GM19238 (cell line): Measurements from ENCODE around the gene MAFG.
A peak's percentile ranks its signal among the peaks of the same experiment; 100 is the strongest.

Experiments used
- DNase-seq: peaks from one replicate; pipeline ENCODE4 v3.0.0; 2011; ENCODE audit warnings: low spot score; ENCODE audit not compliant: insufficient read length

The MAFG gene

DNA sequence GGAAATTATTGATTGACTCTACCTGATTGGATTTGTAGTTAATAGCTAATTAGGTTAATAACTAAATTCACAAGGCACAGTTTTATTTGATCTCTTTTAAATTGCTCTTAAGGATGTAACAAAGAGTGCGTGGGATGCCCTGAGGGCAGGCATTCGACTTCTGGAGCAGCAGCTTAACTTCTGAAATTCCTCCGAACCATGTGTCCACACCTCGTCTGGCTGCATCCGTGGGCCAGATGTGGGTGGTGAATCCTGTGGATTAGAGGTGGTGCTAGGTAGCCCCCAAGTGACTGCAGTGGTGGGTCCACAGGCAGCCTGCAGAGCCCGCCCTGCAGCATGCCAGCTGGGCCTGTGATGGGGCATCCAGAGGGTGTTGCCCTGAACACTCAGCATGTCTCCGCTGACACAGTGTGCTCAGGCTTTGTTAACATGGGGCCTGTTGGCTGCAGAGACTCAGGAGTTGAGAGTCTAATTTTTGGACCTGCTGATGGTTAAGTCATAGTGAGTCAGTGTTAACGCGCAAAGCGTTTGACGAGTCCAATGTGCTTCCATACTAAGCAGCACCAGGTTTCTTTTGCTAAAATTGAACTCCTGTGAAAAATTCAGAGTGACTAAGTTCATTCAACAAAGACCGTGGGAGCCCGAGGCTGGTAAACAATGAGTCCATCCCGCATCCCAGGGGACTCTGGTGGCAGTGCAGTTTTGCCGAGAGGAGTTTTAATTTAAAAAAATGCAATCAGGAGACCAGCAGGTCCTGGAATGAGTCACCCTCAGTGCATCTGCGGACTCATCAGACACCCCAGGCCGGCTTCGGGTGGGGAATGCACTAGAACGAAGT is 29.3 kb downstream of the MAFG start:
- DNase-seq = no peak

DNA sequence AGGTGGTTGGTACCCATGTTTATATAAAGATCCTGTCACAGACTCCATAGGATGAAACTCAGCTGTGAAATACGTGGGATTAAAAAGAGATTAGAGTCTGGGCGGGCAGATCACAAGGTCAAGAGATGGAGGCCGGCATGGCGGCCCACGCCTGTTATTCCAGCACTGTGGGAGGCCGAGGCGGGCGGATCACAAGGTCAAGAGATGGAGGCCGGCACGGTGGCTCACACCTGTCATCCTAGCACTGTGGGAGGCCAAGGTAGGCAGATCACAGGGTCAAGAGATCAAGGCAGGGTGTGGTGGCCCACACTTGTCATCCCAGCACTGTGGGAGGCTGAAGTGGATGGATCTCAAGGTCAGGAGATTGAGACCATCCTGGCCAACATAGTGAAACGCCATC is 32.1 kb downstream of the MAFG start:
- DNase-seq = no peak

DNA sequence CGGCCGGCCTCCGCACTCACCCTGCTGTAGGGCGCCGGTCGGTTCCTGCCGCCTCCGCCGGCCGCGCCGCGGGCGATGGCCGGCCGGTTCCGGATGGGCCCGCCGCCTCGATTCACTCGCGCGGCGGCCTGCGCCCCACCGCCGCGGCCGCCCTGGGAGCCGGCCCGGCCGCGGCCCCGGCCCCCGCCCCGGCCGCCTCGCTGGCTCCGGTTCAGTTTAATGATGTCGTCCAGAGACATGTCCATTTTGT is 36.3 kb downstream of the MAFG start:
- no peak for DNase-seq

DNA sequence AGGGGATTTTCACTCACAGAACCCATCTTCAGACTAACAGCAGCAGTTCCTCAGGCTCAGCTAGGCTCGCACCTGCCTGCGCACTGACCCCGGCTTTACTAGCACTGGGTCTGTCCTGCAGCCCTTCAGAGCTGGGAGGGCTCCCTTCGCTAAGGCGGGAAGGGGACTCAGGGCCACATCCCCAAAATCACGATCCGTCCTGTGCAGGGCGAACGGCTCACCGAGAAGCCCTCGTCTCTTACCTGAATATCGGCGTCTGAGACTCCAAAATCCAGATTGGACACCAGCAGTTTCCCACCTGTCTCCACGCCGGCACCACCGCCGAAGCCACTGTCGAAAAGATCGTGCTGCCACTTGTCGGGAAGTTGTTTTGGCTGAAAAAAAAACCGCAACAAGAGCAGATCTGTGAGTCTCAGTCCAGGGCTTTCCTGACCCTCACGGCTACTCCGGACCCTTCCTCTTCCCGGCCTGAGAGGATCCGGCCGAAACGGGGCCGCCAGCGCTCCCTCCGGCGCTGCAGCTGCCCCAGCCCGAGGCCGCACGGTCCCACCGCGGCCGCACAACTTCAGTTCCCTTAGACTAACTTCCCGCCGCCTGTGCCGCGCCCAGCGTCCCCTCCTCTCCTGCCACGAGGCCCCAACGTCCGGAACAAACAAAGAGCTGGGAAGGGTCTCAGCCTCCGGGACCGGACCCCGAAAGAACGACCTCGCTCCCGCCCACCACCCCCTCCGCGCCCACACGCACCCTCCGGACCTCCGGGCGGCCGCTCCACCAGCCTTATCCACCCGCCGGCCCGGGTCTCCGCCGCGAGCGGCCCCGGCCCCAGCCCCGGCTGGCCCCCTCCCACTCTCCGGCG is 36.9 kb downstream of the MAFG start:
- DNase-seq = no peak

DNA sequence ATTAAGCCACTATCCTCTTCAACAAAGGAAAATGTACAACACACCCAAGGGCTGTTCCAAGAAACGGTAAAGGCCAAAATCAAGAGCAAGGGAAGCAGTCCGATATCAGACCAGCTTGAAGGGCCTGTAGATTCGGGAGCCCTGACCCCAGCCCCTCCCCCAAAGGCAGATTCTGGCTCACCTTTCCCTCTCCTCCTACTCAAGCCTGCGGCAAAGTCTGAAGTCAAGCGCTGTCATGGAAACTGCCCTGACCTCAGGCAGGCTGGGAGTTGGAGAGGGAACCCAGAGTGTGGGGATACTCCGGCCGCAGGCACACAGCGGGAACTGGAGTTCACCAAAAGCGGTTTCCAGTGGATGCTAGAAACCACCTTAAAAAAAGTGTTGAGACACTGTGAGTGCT is 37.9 kb downstream of the MAFG start:
- DNase-seq = no peak

DNA sequence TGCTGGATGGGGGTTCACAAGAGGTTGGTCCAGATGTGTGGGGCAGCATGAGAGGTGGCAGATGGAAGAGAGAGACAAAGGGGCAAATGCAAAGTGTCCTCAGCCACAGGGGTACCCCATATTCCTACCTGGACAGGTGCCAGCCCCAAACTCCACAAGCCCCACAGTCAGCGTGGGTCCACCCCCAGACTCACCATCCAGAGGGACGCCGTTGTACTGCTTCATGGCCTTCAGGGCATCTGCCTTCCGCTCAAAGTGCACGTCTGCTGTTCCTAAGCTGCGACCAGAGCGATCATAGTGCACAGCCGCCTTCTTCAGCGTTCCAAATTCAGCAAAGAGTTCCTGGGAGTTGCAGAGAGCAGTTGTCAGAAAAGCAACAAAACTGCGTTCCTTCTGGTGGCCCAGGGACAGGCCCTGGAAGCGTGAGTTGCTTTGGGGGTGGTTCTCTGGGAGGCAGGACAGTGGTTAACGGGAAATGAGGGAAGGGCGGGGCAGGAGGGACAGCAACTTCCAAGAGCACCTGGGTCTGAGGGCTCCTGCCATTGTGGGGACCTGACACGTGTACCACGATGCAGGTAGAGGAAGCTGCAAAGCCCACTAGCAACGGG is 38.4 kb downstream of the MAFG start:
- DNase-seq = no peak

DNA sequence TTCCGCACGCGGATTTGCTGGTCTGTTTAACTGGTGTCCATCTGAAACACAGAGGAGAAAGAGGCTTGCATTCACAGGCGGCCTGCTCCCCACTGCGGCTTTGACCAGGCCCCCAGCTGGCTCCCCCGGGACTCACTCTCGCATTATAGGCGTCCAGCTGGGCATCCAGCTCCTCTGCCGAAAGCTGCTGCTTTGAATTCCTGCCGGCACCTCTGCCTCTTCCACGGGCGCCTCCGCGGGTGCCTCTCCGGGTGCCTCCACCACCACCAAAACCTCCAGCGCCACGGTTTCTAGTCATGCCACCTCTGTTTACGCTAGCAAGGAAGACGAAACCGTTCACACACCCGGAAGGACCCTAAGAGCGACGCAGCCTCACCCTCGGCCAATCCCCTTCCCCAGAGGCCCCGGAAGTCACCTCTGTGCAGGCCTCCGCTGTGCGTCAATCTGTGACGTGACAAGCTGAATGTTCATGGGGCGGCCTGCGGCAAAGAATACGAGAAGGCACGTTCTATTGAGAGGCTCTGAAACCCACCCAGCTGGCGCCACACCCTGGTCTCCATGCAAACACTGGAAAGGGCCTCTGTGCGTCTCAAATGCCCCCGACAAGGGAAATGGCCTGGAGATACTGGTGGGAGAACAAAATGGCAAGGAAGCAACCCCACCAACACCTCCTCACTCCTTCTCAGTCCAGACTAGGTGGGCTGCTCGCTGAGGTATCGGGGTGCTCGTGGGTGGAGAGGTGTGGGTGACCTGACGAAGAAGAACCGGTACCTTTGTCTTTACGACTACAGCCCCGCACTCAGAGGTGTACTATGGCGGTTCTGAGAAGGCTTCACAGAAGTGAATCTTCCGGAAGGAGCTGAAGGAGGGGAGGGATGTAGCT is 39.2 kb downstream of the MAFG start:
- no peak for DNase-seq

DNA sequence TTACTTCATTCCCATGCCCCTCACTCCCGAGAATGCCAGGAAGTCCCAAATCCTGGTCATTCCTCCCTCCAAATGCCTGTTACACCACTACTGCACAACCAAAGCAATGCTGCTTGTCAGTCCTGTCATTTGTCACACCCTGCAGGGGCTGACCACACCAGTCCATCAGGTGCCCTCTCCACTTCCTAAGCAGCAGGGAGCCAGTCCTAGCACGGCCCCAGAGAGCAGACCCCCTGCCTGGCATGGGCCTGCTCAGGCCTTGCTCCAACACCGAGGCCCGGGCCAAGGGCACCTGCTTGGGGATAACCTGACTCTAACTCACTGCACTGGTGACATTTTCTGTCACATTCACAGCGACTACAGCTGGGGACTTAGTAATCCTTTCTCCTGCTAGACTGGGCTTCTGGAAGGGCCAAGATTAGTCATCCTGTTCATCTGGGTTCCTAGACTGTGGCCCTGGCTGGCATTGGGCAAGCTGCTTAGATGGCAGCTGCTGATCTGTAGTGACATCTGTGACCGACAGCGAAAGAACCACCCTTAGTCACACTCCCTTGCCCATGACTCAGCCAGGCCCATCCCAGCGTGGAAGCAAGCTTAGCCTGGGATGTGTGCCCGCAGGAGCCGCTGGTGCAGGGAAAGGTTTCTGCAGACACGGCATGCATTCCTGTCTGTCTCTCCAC is 41.5 kb downstream of the MAFG start:
- DNase-seq = no peak

DNA sequence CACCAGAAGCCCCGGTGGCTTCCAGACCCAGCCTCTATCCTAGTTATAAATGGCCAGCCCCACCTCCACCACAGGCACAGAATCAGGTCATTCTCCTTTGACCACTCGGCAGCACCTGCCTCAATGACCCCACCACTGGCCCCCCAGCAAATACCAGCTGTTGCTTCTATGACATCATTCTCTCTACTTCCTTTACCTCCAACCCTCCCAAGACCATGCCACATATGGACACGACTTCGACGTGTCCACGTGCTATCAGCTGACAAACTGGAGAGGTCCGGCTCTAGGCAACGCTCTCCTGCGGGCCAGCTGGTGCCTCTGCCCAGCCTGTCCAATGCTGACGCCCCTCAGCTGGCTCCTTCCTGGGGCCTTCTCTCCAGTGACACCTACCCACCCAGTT is 42.1 kb downstream of the MAFG start:
- DNase-seq = no peak

DNA sequence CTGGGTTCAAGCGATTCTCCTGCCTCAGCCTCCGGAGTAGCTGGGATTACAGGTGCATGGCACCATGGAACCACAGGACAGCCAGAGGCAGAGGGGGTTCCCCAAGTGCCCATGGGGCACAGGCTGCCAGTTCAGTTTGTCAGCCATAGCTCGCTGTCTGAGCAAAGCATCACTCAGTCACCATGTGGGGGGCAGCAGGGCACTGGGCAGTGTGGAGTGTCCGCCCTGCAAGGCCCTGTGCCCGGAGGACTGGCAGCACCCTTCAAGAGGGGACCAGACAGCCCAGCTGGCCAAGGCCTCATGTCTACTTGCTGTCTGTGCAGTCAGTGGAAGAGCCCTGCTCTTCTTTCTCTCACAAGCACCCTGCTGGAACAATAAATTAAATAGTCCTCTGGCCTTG is 42.6 kb downstream of the MAFG start:
- no peak for DNase-seq

DNA sequence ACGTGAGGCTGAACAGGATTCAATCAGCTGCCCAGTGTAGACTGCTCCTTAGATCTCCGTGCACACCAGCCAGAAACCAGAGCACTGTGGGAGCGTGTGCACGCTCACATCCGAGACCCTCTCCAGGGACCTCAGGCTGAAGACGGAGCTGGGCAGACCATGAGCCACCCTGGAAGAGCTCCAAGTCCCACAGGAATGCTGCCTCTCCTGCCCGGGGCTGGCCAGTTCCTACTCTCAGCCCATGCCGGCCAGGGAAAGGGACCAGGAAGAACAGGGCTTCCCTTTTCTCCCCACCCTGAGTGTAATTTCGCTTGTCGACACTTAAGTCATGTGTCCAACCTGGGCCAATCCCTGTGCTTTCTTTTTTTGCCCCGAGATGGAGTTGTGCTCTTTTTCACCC is 43.0 kb downstream of the MAFG start:
- DNase-seq = no peak

DNA sequence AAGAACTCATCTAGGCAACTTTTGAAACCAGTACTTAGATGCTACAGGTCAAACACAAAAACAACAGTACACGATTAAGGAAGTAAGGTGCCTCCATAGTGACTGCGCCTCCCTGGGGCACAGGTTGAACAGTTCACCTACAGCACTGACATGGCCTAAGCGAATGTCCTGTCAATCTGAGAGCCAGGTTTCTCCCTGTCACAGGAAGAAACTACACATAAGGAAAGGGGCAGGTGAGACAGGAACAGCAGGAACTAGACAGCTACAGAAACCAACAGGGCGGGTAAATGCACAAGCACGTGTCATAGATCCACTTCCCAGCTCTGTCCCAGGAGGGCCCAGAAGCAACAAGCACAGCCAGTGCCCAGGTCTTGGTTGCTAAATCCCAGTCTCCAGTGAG is 48.4 kb downstream of the MAFG start:
- DNase-seq = no peak

DNA sequence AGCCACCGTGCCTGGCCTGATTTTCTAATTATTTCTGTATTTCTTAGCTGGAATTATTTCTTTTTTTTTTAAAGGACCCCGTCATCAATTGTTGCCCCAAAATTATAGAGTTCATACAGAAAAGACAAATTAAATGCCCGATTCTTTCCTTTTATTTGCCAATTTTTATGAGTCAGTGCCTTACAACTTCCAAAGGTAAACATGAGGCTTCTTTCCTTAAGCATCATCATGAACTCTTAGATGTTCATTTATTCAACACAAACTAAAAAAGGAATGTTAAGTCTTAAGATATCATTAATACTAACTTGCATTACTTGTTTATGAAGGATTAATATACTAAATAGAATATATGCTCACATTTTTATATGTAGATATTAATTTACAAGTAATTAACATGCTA is 49.2 kb downstream of the MAFG start:
- no peak for DNase-seq

DNA sequence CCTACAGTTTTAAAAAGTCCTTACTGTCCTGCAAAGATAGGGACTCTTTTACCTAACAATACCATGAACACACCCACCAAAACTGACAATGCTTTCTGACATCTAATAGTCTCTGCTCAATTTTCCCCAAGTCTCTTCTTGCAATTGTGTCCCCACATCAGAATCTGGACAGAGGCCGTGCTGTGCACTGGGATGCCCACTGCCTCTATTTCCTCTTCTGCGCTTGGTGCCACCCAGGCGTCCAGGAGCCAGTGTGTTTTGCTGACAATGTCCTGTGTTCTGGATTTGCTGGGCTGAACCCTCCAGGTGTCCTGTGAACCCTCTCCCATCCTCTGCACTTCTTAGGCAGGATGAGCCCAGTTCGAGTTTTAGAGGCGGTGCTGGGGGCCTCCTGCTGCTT is 50.0 kb downstream of the MAFG start:
- DNase-seq = no peak

DNA sequence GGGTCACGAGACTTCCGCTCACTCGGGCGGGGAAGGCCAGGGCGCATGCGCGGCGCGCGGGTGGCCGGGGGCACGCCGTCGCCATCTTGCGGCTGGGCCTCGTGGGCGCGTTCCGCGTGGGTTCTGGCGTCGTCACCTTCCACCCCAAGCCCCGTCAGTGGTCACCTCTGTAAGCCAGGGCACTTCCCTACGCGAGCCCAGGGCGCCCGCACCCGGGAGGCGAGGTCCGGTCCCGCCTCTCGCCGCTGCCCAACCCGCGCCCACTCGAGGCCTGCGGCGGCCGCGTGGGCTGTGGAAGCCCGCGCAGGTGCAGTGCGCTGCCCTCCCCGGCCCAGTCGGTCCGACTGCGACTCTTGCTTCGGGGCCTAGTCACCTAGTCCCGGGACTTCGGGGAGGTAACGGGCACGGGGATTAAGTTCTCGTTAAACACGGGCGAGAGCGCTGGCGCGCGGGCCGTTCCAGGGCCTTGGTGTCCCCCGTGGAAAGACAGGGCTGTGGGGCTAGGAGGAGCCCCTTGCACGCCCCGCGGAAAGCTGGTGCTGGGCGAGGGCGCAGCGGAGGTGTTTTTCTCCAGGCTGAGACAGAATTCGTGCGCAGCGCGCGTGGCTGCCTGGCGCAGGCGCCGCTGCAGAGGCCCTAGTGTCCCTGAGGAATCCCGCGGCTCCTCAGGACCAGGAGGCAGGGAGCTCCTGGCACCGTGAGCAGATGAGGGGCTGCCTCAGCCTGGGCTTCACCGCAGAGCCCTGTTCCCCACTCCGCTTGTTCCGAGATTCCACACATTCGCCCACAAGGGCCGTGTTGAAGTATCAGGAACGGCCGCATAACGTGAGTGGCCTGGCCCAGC is 55.9 kb downstream of the MAFG start:
- DNase-seq = peak; percentile 97

DNA sequence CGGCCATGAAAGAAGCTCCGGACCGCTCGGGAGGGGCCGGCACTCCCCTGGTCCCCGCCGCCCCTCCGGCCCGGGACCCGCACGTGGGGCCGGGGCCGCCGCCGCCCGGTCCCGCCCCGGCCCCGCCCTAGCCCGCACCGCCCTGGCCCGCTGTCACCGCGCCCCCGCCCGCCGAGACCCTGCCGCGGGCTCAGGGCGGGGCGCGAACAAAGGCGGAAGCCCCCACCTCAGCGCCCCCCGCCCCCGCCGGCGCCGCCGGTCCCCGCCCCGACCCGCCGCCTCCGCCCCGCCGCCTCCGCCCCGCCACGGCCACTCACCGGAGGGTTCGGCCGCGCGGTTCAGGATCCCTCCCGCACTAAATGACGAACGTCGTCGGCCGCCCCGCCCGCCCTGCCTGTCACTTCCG is 56.6 kb downstream of the MAFG start, which contains the start of gene ARHGDIA:
Gene ARHGDIA, minus strand, starts transcription at position 357 of the 406 bp plus-strand sequence. CDS start 1,407 bp downstream, outside the sequence.
- peak; percentile 32 for DNase-seq

DNA sequence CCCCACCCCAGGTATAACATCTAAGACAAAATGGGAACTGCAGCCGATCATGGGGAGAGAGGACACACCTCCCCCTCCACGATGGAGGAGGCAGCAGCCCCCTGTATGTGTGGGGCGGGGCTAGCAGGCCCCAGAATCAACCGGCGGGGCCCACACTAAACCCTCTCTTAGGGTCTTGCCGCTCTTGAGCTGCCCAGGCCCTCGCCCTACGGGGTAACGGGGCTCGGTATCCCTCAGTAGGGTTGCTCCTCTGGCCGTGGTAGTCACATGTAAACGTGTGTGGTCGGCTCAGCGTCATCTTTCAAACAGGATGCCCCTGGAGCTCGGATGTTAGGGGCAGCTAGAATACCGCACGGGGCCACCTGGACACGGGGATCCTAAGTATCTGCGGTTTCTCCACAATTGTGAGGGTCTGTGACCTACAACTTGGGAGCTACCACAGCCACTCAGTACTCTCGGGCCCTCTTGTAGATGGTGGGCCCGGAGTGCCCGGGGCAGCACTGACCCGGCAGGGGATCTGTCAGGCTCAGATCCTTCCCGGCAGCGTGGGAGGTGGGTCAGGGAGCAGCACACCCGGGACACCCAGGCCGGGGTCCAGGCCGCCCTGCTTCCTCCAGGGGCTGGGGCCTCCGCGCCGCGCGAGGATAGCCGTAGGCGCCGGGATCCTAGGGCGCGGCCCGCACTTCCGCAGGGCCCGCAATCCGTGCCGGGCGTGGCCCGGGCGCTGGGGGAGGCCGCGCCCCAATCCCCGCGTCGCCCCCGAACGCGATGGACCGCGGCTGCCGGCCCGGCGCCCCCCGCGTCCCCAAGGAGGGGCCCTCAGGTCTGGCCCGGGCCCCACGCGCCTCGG is 57.2 kb downstream of the MAFG start:
- peak; percentile 47 for DNase-seq

DNA sequence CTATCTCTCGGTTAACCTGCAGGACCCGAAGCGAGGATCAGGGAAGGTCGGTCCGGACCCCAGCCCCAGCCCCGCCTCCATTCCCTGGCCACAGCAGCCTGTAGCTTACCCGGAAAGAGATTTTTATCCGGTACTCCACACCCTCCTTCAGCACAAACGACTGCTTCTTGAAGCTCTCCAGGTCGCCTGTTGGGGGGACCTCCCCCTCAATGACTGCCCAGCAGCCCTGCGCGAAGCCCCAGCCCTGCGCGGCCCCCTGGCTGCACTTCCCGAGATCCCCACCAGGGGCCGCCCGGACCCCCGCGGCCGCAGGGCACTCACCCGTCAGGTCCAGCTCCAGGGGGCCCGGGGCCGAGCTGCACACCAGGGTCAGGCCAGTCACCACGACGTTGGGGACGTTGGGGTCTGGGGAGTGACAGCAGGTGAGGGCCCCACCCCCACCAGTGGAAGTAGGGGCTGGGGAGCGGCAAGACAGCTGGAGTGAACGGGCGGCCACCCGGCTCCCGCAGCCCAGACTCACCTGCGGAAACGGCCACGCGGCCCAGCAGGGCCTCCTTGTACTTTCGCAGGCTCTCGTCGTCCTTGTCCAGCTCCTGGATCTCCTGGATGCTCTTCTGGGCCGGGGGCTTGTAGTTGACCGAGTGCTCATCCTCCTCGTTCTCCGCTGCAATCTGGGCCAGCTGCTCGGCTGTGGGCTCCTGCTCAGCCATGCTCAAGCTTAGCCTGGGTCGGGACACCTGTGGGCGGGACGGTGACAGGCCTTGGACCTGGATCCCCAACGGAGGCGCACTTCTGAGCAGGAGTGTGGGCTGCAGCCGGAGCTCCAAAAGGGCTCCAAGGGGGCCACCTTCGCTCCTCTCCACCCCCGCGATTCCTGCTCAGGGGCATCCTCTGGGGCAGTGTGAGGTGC is 58.1 kb downstream of the MAFG start:
- peak; percentile 65 for DNase-seq
